Measurements from ENCODE around the gene NCMAP. TPM values are rescaled to one million over a fixed set of nuclear protein-coding genes. Genes with fewer than 3 reads are reported as not detected.

The NCMAP gene
- total and polyA plus RNA-seq, 2 of the 4 experiments (the other 2 are of a cell fraction) = not detected

- H3K27ac ChIP-seq (ENCODE audit: insufficient read depth, low read length) = no peak overlapping the region
- H2AK5ac ChIP-seq (ENCODE audit: low read depth, low read length) = no peak overlapping the region
- ChIA-PET CTCF (interaction anchor here (1.0 kb wide), 1 partner anchor 10 kb away, joined by 3 read pairs; no protein-coding TSS in a partner anchor), POLR2A (ENCODE audit: unreplicated experiment) (no interaction called here)
- H2BK120ac ChIP-seq (ENCODE audit: low read depth, low read length) = no peak overlapping the region
- H3K9me3 ChIP-seq (ENCODE audit: control insufficient read depth, insufficient read depth, low read length) = no peaks in the 10 kb centered on the region
- H2AK9ac ChIP-seq (replicated peaks; ENCODE audit: low read depth, low read length, poor library complexity) = no peak overlapping the region
- no peaks in the 10 kb centered on the region for H3K36me3 ChIP-seq (ENCODE audit: control insufficient read depth, insufficient read depth, low read length)
- no peak overlapping the region for H3K9ac ChIP-seq (ENCODE audit: low read depth, low read length)
- dilution Hi-C loops (cut with HindIII; ENCODE audit: low sequenced_read_pairs, unreplicated experiment) (no loop called here), intact Hi-C loops (cut with micrococcal nuclease) (loop anchor here (5.0 kb wide), 1 partner anchor 548 kb away; no protein-coding TSS in a partner anchor), in situ Hi-C loops (cut with MboI; ENCODE audit: low sequenced_read_pairs) (no loop called here)
- no peak overlapping the region for H3K23ac ChIP-seq (ENCODE audit: low read depth, low read length)
- H3K27me3 ChIP-seq (ENCODE audit: control insufficient read depth, insufficient read depth, low read length) = peaks cover 19% of the 10 kb centered on the region
- no peaks in the 10 kb centered on the region for H4K20me1 ChIP-seq (ENCODE audit: insufficient read depth, low read length)
- H2BK15ac ChIP-seq (ENCODE audit: low read depth, low read length) = no peak overlapping the region
- no peak overlapping the region for H2BK5ac ChIP-seq (ENCODE audit: low read depth, low read length, poor library complexity, severe bottlenecking)
- H4K5ac ChIP-seq (ENCODE audit: low read depth, low read length) = no peak overlapping the region
- 0% methylated on average over 1 of the region's 5 CpGs; no CpG with 5 or more reads in 1 of the 2 experiments for WGBS, 2 experiments (ENCODE audit: extremely low coverage in 2 of 2, insufficient read length in 1 of 2)
- no peaks in the 10 kb centered on the region for H3K9me1 ChIP-seq (ENCODE audit: insufficient read depth, low read length)
- H3K4me2 ChIP-seq (ENCODE audit: low read depth, low read length) = no peak overlapping the region
- no peak overlapping the region for H3K56ac ChIP-seq (ENCODE audit: extremely low read depth, insufficient read depth, low read length)
- H3K4me3 ChIP-seq (ENCODE audit: insufficient read depth, low read depth, low read length) = no peak overlapping the region
- no peak overlapping the region for H4K8ac ChIP-seq (ENCODE audit: low read depth in 2 of 2, low read length in 2 of 2)
- no peak overlapping the region for H3K4ac ChIP-seq (ENCODE audit: low read depth, low read length)
- H2BK20ac ChIP-seq (ENCODE audit: low read depth, low read length) = no peak overlapping the region
- ATAC-seq (ENCODE audit: low read depth) = no peak
- no peak overlapping the region for H3K14ac ChIP-seq (replicated peaks; ENCODE audit: low read depth, low read length)
- DNase-seq = no peak
- no TSS peak for BruUV-seq (replicated peaks)
- no peak overlapping the region for H4K91ac ChIP-seq (ENCODE audit: insufficient read depth, low read depth, low read length)
- TF ChIP-seq MXI1 (IDR thresholded peaks at IDR 0.05; ENCODE audit: borderline replicate concordance, low read depth, low read length) = no peak
- no peak for TF ChIP-seq CTCF (conservative IDR thresholded peaks at IDR 0.05; ENCODE audit: low read depth, low read length)
- TF ChIP-seq MAFK (IDR thresholded peaks at IDR 0.05; ENCODE audit: low read depth, low read length) = no peak
- TF ChIP-seq, protein P1, sequence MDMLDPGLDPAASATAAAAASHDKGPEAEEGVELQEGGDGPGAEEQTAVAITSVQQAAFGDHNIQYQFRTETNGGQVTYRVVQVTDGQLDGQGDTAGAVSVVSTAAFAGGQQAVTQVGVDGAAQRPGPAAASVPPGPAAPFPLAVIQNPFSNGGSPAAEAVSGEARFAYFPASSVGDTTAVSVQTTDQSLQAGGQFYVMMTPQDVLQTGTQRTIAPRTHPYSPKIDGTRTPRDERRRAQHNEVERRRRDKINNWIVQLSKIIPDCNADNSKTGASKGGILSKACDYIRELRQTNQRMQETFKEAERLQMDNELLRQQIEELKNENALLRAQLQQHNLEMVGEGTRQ (IDR thresholded peaks at IDR 0.05; ENCODE audit: low read depth, low read length) = no peak
- TF ChIP-seq FOS (IDR thresholded peaks at IDR 0.05; ENCODE audit: low read depth, low read length) = no peak
- TF ChIP-seq NFE2L2 (IDR thresholded peaks at IDR 0.05; ENCODE audit: low read depth, low read length) = no peak
- TF ChIP-seq MAZ (IDR thresholded peaks at IDR 0.05; ENCODE audit: borderline replicate concordance, low read depth, low read length) = no peak
- TF ChIP-seq, protein P2, sequence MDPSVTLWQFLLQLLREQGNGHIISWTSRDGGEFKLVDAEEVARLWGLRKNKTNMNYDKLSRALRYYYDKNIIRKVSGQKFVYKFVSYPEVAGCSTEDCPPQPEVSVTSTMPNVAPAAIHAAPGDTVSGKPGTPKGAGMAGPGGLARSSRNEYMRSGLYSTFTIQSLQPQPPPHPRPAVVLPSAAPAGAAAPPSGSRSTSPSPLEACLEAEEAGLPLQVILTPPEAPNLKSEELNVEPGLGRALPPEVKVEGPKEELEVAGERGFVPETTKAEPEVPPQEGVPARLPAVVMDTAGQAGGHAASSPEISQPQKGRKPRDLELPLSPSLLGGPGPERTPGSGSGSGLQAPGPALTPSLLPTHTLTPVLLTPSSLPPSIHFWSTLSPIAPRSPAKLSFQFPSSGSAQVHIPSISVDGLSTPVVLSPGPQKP (IDR thresholded peaks at IDR 0.05; ENCODE audit: borderline replicate concordance, low read depth, low read length) = no peak
- TF ChIP-seq CEBPB (IDR thresholded peaks at IDR 0.05; ENCODE audit: low read depth, low read length) = no peak
- no peak for TF ChIP-seq RCOR1 (IDR thresholded peaks at IDR 0.05; ENCODE audit: insufficient replicate concordance, low read length)
- TF ChIP-seq BHLHE40 (IDR thresholded peaks at IDR 0.05; ENCODE audit: low read depth, low read length) = no peak
- no peak for TF ChIP-seq RAD21 (IDR thresholded peaks at IDR 0.05; ENCODE audit: low read length)
- no peak for TF ChIP-seq SMC3 (IDR thresholded peaks at IDR 0.05; ENCODE audit: low read depth, low read length)
- TF ChIP-seq POLR2A (IDR thresholded peaks at IDR 0.05; ENCODE audit: low read depth, low read length) = no peak
- no peak overlapping the region for H3K18ac ChIP-seq (ENCODE audit: low read depth, low read length)
- no peak overlapping the region for H2AFZ ChIP-seq (replicated peaks; ENCODE audit: low read length, poor library complexity)
- H3K79me1 ChIP-seq (ENCODE audit: low read depth in 1 of 2, low read length in 2 of 2) = no peaks in the 10 kb centered on the region
- no peaks in the 10 kb centered on the region for H3K4me1 ChIP-seq (ENCODE audit: control insufficient read depth, insufficient read depth, low read length)
These were observed 64.8 kb downstream of the NCMAP start for GRCh38 chr1:24620678-24621077.
